Upper lobe of left lung (tissue), 4 donors: ENCODE results near the gene DLGAP1.

Source experiments
- CTCF ChIP-seq, 6 experiments: fragments of 450-650 bp in 4 of 6; fragments of 200-600 bp in 2 of 6; sonication (generic) in 2 of 6; IDR thresholded peaks; one replicate each; pipeline ENCODE4 v1.5.1; 2016 to 2019; ENCODE audit warnings: antibody characterized with exemption in 6 of 6
- POLR2A ChIP-seq, 4 donors: fragments of 450-650 bp; IDR thresholded peaks; one replicate each; pipeline ENCODE4 v1.5.1; 2016 to 2017; ENCODE audit warnings: antibody characterized with exemption in 4 of 4, mild to moderate bottlenecking in 2 of 4

DNA sequence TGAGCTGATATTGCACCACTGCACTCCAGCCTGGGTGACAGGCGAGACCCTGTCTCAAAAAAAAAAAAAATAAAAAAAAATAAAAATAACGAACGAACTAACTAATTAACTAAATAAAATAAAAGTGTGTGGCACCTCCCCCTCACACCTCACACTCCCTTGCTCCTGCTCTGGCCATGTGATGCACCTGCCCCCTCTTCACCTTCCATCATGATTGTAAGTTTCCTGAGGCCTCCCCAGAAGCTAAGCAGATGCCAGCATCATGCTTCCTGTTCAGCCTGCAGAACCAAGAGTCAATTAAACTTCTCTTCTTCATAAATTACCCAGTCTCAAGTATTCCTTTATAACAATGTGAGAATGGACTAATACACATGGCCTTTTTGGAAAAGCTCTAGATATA, 773.0 kb downstream of the DLGAP1 start:
- TF ChIP-seq POLR2A (IDR thresholded peaks at IDR 0.05) (no peak), CTCF (IDR thresholded peaks at IDR 0.05) (no peak)
